Measurements from ENCODE around the gene TUBB1.
"Not testable (repeated sequence)": the region's sequence is repeated elsewhere in the genome, so short reads cannot be mapped to it uniquely, and the experiment has no call there.

The TUBB1 gene

GRCh38 chr20:59006864-59007664 lies 12.2 kb upstream of the TUBB1 start, which contains the start of gene CTSZ:
Gene CTSZ, minus strand, starts transcription at chr20:59007254. Its CDS starts 126 bp downstream, at chr20:59007128.
- no peak for DNase-seq

DNA sequence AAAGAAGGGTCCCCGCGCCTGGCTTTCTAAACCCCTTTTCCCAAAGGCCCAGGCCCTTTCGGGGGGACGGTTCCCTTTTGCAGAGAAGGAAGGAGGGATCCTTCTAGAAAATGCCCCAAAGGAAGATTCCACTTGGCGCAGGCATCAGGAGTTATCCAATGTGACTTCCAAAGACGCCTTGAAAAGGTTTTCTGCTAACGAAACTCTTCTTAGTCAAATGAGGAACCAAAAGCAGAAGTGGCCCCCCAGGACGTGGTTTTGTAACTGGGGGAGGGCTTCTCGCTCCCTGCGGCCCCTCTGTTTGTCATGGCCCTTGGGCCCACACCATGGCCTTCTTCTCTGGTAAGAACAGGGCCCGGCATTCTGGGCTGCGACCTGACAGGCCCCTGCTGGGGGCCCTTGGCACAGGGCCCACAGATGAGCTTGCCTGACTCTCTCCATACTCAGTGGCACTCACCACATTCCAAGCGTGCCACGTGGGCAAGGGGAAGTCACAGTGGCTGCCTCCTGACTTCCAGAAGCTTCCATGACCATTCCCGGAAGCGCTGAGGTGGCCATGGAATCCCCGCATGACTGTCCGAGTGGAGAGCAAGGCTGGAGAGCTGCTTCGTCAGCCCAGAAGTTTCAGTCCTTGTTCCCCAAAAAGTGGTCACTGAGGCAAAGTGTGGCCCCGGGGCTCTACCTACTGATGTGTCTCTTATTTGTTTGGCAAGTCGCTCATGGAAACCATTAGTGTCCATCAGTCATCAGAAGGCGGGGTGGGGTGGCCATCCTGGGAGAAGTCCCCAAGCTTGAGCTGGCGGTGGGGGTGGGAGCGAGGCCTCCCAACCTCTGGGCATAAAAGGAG lies 11.3 kb upstream of the TUBB1 start:
- no peak for DNase-seq

- DNase-seq, result no peak
Observed at GRCh38 chr20:59008715-59009336, 10.4 kb upstream of the TUBB1 start.

- DNase-seq, result peak in 1 of 3 experiments; percentile 6
Observed at GRCh38 chr20:59010321-59010994, 8.8 kb upstream of the TUBB1 start.

GRCh38 chr20:59010995-59011873 lies 8.0 kb upstream of the TUBB1 start:
- no peak for DNase-seq

DNA sequence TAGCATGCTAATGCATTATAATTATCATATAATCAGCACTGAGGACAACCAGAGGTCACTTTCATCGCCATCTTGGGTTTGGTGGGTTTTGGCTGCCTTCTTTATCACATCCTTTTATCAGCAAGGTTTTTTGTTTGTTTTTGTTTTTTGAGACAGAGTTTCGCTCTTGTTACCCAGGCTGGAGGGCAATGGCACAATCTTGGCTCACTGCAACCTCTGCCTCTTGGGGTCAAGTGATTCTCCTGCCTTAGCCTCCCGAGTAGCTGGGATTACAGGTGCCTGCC lies 7.4 kb upstream of the TUBB1 start:
- DNase-seq, result not testable (repeated sequence)

DNA sequence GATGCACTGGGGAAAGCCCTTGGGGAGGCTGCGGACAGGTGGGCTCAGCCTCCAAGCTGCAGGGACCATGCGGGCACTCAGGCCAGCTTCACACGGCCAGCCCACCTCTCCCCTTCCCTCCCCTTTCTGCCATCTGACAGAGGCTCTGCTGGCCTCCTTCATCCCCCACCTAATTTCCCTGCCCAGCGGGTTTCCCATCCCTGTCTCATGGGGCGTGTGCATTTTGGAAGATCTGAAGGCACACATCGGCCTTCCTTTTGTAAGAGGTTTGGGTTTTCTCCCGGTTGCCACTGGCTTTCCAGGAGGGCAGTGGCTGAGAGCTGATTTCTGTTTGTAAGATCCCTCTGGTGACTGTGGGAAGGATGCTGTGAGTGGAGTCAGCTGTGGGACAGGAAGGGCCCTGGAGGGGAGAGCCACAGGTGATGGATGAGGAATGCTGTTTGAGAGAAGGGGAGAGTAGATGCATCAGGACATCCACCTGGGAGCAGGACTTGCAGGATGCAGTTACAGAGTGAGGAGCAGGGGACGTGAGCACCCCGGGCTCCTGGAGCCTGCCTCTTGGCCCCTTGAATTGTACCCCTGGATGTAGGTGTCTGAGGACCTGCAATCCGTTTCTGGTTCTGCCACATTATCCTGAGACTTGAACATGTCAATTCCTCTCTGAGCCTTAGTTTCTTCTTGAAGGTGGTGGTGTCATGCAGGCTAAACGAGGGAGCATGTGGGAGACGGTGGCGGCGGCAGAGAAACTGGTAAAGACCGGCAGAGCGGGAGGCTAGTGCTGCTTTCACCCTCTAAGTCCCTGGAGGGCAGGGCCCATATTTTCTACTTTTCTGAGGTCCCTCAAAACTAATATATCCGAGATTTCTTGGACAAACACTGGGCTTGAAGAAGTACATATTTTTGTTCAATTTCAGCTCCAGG lies 5.9 kb upstream of the TUBB1 start:
- no peak for DNase-seq

GRCh38 chr20:59013959-59014608 lies 5.1 kb upstream of the TUBB1 start:
- DNase-seq, result no peak

DNA sequence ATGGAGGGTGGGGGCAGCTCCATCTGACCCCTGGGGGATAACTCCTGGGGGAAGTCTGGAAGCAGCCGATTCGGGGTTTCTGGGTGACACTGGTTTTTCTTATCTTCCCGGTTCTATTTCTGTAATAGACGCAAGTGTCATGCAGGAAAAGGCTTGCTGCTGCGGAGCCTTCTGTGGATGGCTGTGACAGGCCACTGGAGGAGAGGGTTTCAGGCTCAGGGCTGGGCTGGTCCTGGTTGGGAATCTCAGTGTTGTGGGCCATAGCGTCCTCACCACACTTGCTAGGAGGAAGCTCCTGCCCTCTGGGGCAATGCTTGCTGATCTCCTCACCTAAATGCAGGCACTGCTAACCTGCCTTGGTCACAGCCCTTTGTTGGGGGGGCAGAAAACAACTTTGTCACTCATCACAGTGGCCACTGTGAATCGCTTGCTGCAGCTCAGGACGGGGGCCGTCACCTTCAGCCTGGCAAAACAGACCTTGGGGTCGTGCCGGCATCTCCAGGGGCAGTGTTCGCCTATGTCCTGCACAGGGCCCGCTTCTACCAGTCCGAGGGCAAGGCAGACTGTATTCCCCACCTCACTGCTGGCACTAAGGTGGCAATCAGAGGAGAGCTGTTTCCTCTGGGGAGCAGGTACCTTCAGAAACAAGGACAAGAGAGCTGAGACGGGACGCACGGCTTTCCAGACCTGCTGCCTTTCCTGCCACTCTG lies 4.4 kb upstream of the TUBB1 start:
- DNase-seq, result no peak

- DNase-seq, result no peak
Observed at GRCh38 chr20:59015411-59015810, 3.8 kb upstream of the TUBB1 start.

DNA sequence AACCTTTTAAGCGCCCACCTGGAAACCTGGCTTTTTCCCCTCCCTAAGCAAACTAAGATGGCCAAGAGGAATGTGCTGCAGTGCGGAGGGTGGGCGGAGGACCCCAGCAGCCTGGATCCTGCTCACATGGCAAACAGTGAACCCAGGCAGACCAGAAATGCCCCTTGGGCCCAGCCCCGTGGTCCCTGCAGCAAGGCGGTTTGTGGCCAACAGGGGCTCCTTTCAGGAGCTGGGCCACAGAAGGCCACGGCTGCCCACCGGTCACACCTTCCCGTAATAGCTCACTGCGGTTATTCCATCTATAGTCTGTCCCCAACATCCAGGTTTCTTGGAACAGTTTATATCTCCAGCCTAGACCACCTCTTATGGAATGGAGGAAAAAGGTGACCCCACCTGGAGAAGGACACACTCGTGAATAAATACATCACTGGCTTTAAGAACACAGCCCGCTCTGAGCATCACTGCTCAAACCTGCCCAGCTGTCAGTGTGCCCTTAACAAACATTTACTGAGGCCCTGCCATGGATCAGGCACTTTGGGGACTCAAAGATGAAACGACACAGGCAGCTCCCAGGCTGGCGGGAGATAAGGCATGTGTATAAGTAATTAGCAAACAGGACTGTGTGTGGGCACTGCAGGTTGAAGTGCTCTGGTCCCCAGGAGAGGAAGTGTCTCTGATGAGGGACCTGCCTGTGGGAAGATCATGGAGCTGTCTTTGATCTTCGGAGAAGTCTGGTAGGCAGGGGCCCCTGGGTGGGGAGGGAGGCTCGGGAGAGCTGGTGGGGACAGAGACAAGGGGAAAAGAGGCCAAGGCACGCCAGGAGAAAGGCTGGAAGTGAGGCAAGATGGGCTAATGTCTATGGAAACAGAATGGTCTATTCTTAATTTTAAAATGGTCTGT lies 3.2 kb upstream of the TUBB1 start:
- DNase-seq, result no peak

- DNase-seq, result no peak
Observed at GRCh38 chr20:59016795-59017492, 2.3 kb upstream of the TUBB1 start.

- DNase-seq, result no peak
Observed at GRCh38 chr20:59017493-59018231, 1.6 kb upstream of the TUBB1 start.

GRCh38 chr20:59018817-59019216 lies 412 bp upstream of the TUBB1 start:
- no peak for DNase-seq

GRCh38 chr20:59020938-59021551 lies 1.8 kb downstream of the TUBB1 start:
- no peak for DNase-seq

DNA sequence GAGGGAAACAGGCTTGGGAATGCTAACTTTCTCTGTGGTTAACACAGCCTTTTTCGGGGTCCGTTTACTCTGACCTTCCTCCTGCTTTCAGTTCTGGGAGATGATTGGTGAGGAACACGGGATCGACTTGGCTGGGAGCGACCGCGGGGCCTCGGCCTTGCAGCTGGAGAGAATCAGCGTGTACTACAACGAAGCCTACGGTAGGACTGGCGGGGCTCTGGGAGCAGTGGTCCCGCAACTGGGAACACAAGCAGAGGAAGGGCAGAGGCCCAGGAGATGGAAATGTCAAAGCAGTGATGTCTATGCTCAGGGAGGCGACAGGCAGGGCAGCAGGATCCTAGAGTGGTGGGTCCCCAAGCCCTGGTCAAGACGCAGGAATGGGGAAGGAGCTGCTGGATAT lies 3.5 kb downstream of the TUBB1 start:
- DNase-seq, result no peak

DNA sequence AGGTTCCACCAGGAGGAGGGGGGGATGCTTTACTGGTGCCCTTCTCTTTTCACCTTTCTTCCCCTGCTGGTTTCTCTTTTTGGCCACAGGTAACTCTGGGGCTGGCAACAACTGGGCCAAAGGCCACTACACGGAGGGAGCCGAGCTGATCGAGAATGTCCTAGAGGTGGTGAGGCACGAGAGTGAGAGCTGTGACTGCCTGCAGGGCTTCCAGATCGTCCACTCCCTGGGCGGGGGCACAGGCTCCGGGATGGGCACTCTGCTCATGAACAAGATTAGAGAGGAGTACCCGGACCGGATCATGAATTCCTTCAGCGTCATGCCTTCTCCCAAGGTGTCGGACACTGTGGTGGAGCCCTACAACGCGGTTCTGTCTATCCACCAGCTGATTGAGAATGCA lies 4.4 kb downstream of the TUBB1 start:
- no peak for DNase-seq
